Stimulated activated CD4-positive, alpha-beta T cell treated with anti-CD3 and anti-CD28 coated beads, Interleukin-2, amount 100 ng/mL, for 24 hours (primary cell): ENCODE results near the gene ZNF79.

Source experiments
- DNase-seq, 2 donors: peaks; one replicate each; pipeline ENCODE4 v3.0.0-alpha.2; 2020

ZNF79 gene

GRCh38 chr9:127423934-127424675 is at the start of gene ZNF79:
TSS of gene ZNF79 (plus strand) at chr9:127424382. CDS start at chr9:127424788, 406 bp downstream.
- peak; percentile 94 for DNase-seq

GRCh38 chr9:127380479-127380878 is 43.7 kb upstream of the ZNF79 start:
- DNase-seq: no peak

GRCh38 chr9:127382541-127382940 is 41.6 kb upstream of the ZNF79 start:
- no peak for DNase-seq

- no peak for DNase-seq
Observed at GRCh38 chr9:127384016-127384730, 40.0 kb upstream of the ZNF79 start.

GRCh38 chr9:127384901-127385300 is 39.3 kb upstream of the ZNF79 start:
- no peak for DNase-seq

GRCh38 chr9:127386249-127386648 is 37.9 kb upstream of the ZNF79 start:
- no peak for DNase-seq

GRCh38 chr9:127386981-127387380 is 37.2 kb upstream of the ZNF79 start:
- no peak for DNase-seq

GRCh38 chr9:127388037-127388855 is 35.9 kb upstream of the ZNF79 start:
- DNase-seq: peak; percentile 80 to 81

- no peak for DNase-seq
Observed at GRCh38 chr9:127388856-127389238, 35.3 kb upstream of the ZNF79 start.

GRCh38 chr9:127389381-127390247 is 34.6 kb upstream of the ZNF79 start:
- no peak for DNase-seq

GRCh38 chr9:127390248-127390545 is 34.0 kb upstream of the ZNF79 start:
- no peak for DNase-seq

- DNase-seq: no peak
Observed at GRCh38 chr9:127390563-127390962, 33.6 kb upstream of the ZNF79 start.

GRCh38 chr9:127392166-127392565 is 32.0 kb upstream of the ZNF79 start:
- no peak for DNase-seq

GRCh38 chr9:127392976-127393375 is 31.2 kb upstream of the ZNF79 start:
- no peak for DNase-seq

GRCh38 chr9:127393645-127394044 is 30.5 kb upstream of the ZNF79 start:
- no peak for DNase-seq

GRCh38 chr9:127395497-127396252 is 28.5 kb upstream of the ZNF79 start:
- no peak for DNase-seq

- DNase-seq: no peak
Observed at GRCh38 chr9:127396253-127396807, 27.9 kb upstream of the ZNF79 start.

- DNase-seq: peak; percentile 81 to 86
Observed at GRCh38 chr9:127396808-127397645, 27.2 kb upstream of the ZNF79 start, which contains the start of gene SLC2A8. TSS of gene SLC2A8 (plus strand) at chr9:127397169. CDS start at chr9:127397231, 62 bp downstream.

- DNase-seq: peak in 1 of 2 donors; percentile 32
Observed at GRCh38 chr9:127397646-127398274, 26.4 kb upstream of the ZNF79 start.

GRCh38 chr9:127398275-127398647 is 25.9 kb upstream of the ZNF79 start:
- DNase-seq: no peak
